ENCODE measurements around the gene PAPPA.

GRCh38 chr9:116303886-116304538, 150.4 kb downstream of the PAPPA start:
- TF ChIP-seq, protein P1, sequence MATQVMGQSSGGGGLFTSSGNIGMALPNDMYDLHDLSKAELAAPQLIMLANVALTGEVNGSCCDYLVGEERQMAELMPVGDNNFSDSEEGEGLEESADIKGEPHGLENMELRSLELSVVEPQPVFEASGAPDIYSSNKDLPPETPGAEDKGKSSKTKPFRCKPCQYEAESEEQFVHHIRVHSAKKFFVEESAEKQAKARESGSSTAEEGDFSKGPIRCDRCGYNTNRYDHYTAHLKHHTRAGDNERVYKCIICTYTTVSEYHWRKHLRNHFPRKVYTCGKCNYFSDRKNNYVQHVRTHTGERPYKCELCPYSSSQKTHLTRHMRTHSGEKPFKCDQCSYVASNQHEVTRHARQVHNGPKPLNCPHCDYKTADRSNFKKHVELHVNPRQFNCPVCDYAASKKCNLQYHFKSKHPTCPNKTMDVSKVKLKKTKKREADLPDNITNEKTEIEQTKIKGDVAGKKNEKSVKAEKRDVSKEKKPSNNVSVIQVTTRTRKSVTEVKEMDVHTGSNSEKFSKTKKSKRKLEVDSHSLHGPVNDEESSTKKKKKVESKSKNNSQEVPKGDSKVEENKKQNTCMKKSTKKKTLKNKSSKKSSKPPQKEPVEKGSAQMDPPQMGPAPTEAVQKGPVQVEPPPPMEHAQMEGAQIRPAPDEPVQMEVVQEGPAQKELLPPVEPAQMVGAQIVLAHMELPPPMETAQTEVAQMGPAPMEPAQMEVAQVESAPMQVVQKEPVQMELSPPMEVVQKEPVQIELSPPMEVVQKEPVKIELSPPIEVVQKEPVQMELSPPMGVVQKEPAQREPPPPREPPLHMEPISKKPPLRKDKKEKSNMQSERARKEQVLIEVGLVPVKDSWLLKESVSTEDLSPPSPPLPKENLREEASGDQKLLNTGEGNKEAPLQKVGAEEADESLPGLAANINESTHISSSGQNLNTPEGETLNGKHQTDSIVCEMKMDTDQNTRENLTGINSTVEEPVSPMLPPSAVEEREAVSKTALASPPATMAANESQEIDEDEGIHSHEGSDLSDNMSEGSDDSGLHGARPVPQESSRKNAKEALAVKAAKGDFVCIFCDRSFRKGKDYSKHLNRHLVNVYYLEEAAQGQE (IDR thresholded peaks at IDR 0.05; ENCODE audit: borderline replicate concordance), result no peak
- TF ChIP-seq, protein P1 (CRISPR knock-in tag; IDR thresholded peaks at IDR 0.05; ENCODE audit: low read depth), result no peak
- TF ChIP-seq CBFB (CRISPR knock-in tag; IDR thresholded peaks at IDR 0.05) (no peak), MEF2A (IDR thresholded peaks at IDR 0.05; ENCODE audit: control insufficient read depth, low read depth, low read length) (no peak), BHLHE40 (IDR thresholded peaks at IDR 0.05; ENCODE audit: low read length) (no peak), SMARCE1 (IDR thresholded peaks at IDR 0.05) (no peak)
- TF ChIP-seq, protein P2, sequence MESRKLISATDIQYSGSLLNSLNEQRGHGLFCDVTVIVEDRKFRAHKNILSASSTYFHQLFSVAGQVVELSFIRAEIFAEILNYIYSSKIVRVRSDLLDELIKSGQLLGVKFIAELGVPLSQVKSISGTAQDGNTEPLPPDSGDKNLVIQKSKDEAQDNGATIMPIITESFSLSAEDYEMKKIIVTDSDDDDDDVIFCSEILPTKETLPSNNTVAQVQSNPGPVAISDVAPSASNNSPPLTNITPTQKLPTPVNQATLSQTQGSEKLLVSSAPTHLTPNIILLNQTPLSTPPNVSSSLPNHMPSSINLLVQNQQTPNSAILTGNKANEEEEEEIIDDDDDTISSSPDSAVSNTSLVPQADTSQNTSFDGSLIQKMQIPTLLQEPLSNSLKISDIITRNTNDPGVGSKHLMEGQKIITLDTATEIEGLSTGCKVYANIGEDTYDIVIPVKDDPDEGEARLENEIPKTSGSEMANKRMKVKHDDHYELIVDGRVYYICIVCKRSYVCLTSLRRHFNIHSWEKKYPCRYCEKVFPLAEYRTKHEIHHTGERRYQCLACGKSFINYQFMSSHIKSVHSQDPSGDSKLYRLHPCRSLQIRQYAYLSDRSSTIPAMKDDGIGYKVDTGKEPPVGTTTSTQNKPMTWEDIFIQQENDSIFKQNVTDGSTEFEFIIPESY (CRISPR knock-in tag; IDR thresholded peaks at IDR 0.05), result no peak
- TF ChIP-seq, protein P3, sequence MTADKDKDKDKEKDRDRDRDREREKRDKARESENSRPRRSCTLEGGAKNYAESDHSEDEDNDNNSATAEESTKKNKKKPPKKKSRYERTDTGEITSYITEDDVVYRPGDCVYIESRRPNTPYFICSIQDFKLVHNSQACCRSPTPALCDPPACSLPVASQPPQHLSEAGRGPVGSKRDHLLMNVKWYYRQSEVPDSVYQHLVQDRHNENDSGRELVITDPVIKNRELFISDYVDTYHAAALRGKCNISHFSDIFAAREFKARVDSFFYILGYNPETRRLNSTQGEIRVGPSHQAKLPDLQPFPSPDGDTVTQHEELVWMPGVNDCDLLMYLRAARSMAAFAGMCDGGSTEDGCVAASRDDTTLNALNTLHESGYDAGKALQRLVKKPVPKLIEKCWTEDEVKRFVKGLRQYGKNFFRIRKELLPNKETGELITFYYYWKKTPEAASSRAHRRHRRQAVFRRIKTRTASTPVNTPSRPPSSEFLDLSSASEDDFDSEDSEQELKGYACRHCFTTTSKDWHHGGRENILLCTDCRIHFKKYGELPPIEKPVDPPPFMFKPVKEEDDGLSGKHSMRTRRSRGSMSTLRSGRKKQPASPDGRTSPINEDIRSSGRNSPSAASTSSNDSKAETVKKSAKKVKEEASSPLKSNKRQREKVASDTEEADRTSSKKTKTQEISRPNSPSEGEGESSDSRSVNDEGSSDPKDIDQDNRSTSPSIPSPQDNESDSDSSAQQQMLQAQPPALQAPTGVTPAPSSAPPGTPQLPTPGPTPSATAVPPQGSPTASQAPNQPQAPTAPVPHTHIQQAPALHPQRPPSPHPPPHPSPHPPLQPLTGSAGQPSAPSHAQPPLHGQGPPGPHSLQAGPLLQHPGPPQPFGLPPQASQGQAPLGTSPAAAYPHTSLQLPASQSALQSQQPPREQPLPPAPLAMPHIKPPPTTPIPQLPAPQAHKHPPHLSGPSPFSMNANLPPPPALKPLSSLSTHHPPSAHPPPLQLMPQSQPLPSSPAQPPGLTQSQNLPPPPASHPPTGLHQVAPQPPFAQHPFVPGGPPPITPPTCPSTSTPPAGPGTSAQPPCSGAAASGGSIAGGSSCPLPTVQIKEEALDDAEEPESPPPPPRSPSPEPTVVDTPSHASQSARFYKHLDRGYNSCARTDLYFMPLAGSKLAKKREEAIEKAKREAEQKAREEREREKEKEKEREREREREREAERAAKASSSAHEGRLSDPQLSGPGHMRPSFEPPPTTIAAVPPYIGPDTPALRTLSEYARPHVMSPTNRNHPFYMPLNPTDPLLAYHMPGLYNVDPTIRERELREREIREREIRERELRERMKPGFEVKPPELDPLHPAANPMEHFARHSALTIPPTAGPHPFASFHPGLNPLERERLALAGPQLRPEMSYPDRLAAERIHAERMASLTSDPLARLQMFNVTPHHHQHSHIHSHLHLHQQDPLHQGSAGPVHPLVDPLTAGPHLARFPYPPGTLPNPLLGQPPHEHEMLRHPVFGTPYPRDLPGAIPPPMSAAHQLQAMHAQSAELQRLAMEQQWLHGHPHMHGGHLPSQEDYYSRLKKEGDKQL (CRISPR knock-in tag; IDR thresholded peaks at IDR 0.05; ENCODE audit: borderline replicate concordance), result no peak
